Measurements from ENCODE around the gene ID2.

DNA sequence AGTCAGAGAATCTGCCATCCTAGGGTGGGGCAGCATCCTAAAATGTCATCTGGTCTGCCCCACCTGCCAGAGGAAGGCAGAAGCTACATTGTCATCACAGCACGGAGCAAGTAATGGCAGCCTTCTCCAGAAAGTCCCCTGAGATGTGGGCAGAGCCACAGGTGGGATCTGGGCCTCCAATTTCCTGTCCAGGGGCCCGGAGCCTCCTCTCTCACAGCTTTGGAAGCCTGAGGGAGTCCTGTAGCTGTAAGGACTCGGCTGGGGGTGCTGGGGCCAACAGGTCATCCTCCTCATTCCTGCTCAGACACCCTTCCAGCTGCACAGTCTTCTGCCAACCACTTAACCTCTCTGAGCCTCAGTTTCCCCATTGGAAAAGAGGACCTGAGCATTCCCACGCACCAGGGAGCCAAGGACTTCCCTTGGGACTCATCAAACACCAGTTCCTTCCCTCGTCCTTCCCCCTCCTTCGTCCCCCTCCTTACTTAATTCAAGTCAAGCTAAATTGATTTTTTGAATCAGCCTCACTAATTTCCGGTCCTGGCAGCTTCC, 48.6 kb upstream of the ID2 start:
- TF ChIP-seq, protein P1, sequence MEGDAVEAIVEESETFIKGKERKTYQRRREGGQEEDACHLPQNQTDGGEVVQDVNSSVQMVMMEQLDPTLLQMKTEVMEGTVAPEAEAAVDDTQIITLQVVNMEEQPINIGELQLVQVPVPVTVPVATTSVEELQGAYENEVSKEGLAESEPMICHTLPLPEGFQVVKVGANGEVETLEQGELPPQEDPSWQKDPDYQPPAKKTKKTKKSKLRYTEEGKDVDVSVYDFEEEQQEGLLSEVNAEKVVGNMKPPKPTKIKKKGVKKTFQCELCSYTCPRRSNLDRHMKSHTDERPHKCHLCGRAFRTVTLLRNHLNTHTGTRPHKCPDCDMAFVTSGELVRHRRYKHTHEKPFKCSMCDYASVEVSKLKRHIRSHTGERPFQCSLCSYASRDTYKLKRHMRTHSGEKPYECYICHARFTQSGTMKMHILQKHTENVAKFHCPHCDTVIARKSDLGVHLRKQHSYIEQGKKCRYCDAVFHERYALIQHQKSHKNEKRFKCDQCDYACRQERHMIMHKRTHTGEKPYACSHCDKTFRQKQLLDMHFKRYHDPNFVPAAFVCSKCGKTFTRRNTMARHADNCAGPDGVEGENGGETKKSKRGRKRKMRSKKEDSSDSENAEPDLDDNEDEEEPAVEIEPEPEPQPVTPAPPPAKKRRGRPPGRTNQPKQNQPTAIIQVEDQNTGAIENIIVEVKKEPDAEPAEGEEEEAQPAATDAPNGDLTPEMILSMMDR (IDR thresholded peaks at IDR 0.05): no peak
- TF ChIP-seq POLR2A (IDR thresholded peaks at IDR 0.05; ENCODE audit: low read length): no peak
- TF ChIP-seq CBX8 (IDR thresholded peaks at IDR 0.05): no peak
- no peak for TF ChIP-seq MAFK (IDR thresholded peaks at IDR 0.05; ENCODE audit: partially characterized antibody)
- TF ChIP-seq ESRRA (IDR thresholded peaks at IDR 0.05; ENCODE audit: borderline replicate concordance, low read length): no peak
- TF ChIP-seq, protein P2, sequence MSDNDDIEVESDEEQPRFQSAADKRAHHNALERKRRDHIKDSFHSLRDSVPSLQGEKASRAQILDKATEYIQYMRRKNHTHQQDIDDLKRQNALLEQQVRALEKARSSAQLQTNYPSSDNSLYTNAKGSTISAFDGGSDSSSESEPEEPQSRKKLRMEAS (IDR thresholded peaks at IDR 0.05): no peak
- TF ChIP-seq, protein P3, sequence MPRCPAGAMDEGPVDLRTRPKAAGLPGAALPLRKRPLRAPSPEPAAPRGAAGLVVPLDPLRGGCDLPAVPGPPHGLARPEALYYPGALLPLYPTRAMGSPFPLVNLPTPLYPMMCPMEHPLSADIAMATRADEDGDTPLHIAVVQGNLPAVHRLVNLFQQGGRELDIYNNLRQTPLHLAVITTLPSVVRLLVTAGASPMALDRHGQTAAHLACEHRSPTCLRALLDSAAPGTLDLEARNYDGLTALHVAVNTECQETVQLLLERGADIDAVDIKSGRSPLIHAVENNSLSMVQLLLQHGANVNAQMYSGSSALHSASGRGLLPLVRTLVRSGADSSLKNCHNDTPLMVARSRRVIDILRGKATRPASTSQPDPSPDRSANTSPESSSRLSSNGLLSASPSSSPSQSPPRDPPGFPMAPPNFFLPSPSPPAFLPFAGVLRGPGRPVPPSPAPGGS (IDR thresholded peaks at IDR 0.05): no peak
- no peak for TF ChIP-seq BHLHE40 (IDR thresholded peaks at IDR 0.05; ENCODE audit: low read depth, low read length)
- TF ChIP-seq NR3C1 (IDR thresholded peaks at IDR 0.05): no peak
- TF ChIP-seq MYC (IDR thresholded peaks at IDR 0.05; ENCODE audit: borderline replicate concordance, low read length): no peak
- no peak for TF ChIP-seq SMC3 (IDR thresholded peaks at IDR 0.05)
- TF ChIP-seq, protein P4, sequence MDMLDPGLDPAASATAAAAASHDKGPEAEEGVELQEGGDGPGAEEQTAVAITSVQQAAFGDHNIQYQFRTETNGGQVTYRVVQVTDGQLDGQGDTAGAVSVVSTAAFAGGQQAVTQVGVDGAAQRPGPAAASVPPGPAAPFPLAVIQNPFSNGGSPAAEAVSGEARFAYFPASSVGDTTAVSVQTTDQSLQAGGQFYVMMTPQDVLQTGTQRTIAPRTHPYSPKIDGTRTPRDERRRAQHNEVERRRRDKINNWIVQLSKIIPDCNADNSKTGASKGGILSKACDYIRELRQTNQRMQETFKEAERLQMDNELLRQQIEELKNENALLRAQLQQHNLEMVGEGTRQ (IDR thresholded peaks at IDR 0.05): no peak
- no peak for TF ChIP-seq JUN (IDR thresholded peaks at IDR 0.05)

All from A549 (cell line).